Measurements from ENCODE around the gene RGL1.
"Not testable (repeated sequence)": the region's sequence is repeated elsewhere in the genome, so short reads cannot be mapped to it uniquely, and the experiment has no call there.

RGL1 gene

GRCh38 chr1:183783767-183784637, 20.9 kb upstream of the RGL1 start:
- DNase-seq (ENCODE audit: insufficient read length, low spot score): no peak
- FAIRE-seq: no peak

- FAIRE-seq; DNase-seq (ENCODE audit: insufficient read length, low spot score): not testable (repeated sequence)
Observed at GRCh38 chr1:183785921-183786320, 19.0 kb upstream of the RGL1 start.

- DNase-seq (ENCODE audit: insufficient read length, low spot score) (no peak), FAIRE-seq (no peak)
Observed at GRCh38 chr1:183787704-183788103, 17.2 kb upstream of the RGL1 start.

- FAIRE-seq (no peak), DNase-seq (ENCODE audit: insufficient read length, low spot score) (no peak)
Observed at GRCh38 chr1:183791319-183791718, 13.6 kb upstream of the RGL1 start.

GRCh38 chr1:183792300-183792699, 12.6 kb upstream of the RGL1 start:
- DNase-seq (ENCODE audit: insufficient read length, low spot score) (no peak), FAIRE-seq (no peak)

GRCh38 chr1:183794088-183794487, 10.8 kb upstream of the RGL1 start:
- no peak for DNase-seq (ENCODE audit: insufficient read length, low spot score)
- no peak for FAIRE-seq

- DNase-seq (ENCODE audit: insufficient read length, low spot score): no peak
- no peak for FAIRE-seq
Observed at GRCh38 chr1:183800449-183800848, 4.5 kb upstream of the RGL1 start.

GRCh38 chr1:183801649-183802048, 3.3 kb upstream of the RGL1 start:
- FAIRE-seq (no peak), DNase-seq (ENCODE audit: insufficient read length, low spot score) (no peak)

GRCh38 chr1:183804387-183804786, 533 bp upstream of the RGL1 start:
- FAIRE-seq: no peak
- DNase-seq (ENCODE audit: insufficient read length, low spot score): no peak

GRCh38 chr1:183806125-183806524, 1.2 kb downstream of the RGL1 start:
- DNase-seq (ENCODE audit: insufficient read length, low spot score): no peak
- FAIRE-seq: peak; percentile 60

GRCh38 chr1:183806675-183807074, 1.8 kb downstream of the RGL1 start:
- DNase-seq (ENCODE audit: insufficient read length, low spot score): no peak
- FAIRE-seq: peak; percentile 33

- FAIRE-seq (peak; percentile 71), DNase-seq (ENCODE audit: insufficient read length, low spot score) (no peak)
Observed at GRCh38 chr1:183807549-183808168, 2.7 kb downstream of the RGL1 start.

GRCh38 chr1:183808296-183809027, 3.5 kb downstream of the RGL1 start:
- FAIRE-seq: peak; percentile 11
- no peak for DNase-seq (ENCODE audit: insufficient read length, low spot score)

GRCh38 chr1:183810121-183810520, 5.2 kb downstream of the RGL1 start:
- no peak for FAIRE-seq
- no peak for DNase-seq (ENCODE audit: insufficient read length, low spot score)

GRCh38 chr1:183810756-183811544, 6.0 kb downstream of the RGL1 start:
- DNase-seq (ENCODE audit: insufficient read length, low spot score) (no peak), FAIRE-seq (no peak)

- DNase-seq (ENCODE audit: insufficient read length, low spot score): no peak
- FAIRE-seq: no peak
Observed at GRCh38 chr1:183812128-183812527, 7.2 kb downstream of the RGL1 start.

- DNase-seq (ENCODE audit: insufficient read length, low spot score) (no peak), FAIRE-seq (no peak)
Observed at GRCh38 chr1:183812686-183813569, 8.0 kb downstream of the RGL1 start.

- FAIRE-seq: no peak
Observed at GRCh38 chr1:183814121-183814681, 9.3 kb downstream of the RGL1 start.

GRCh38 chr1:183816110-183816509, 11.2 kb downstream of the RGL1 start:
- FAIRE-seq (no peak), DNase-seq (ENCODE audit: insufficient read length, low spot score) (no peak)

More at GRCh38 chr1:183814121-183814681, 9.3 kb downstream of the RGL1 start:
- DNase-seq (ENCODE audit: insufficient read length, low spot score): no peak
